Loucy (cell line): ENCODE measurements around the gene NOTCH3.

ENCODE experiments used
- H2AFZ ChIP-seq: fragments of 200-600 bp; sonication (generic); 2 replicates; pipeline ENCODE4 v1.6.0; 2016; ENCODE audit warnings: antibody characterized with exemption, mild to moderate bottlenecking, low read length, moderate library complexity
- H3F3A ChIP-seq: fragments of 200-600 bp; 2 replicates; pipeline ENCODE4 v1.6.0; 2016; ENCODE audit warnings: antibody characterized with exemption, low read depth, mild to moderate bottlenecking
- H3K27me3 ChIP-seq: fragments of 200-600 bp; sonication (generic); 2 replicates; pipeline ENCODE4 v1.6.1; 2014; ENCODE audit warnings: low read length, mild to moderate bottlenecking; ENCODE audit not compliant: insufficient read depth, poor library complexity, severe bottlenecking
- H3K36me3 ChIP-seq: fragments of 200-600 bp; sonication (generic); 2 replicates; pipeline ENCODE4 v1.6.1; 2016; ENCODE audit warnings: low read length; ENCODE audit not compliant: insufficient read depth
- H3K4me1 ChIP-seq: fragments of 200-600 bp; sonication (generic); 2 replicates; pipeline ENCODE4 v1.5.1; 2014; ENCODE audit warnings: low read length, mild to moderate bottlenecking; ENCODE audit not compliant: insufficient read depth, poor library complexity, severe bottlenecking
- H3K4me2 ChIP-seq: fragments of 200-600 bp; sonication (generic); 2 replicates; pipeline ENCODE4 v1.6.0; 2014; ENCODE audit warnings: antibody characterized with exemption, low read length, low read depth, mild to moderate bottlenecking; ENCODE audit not compliant: poor library complexity, severe bottlenecking
- H3K4me3 ChIP-seq: fragments of 200-600 bp; sonication (generic); 2 replicates; pipeline ENCODE4 v1.5.1; 2014; ENCODE audit warnings: low read length, mild to moderate bottlenecking, mixed read lengths; ENCODE audit not compliant: poor library complexity, severe bottlenecking
- H3K79me2 ChIP-seq: fragments of 200-600 bp; sonication (generic); 2 replicates; pipeline ENCODE4 v1.6.1; 2014; ENCODE audit warnings: low read length; ENCODE audit not compliant: insufficient read depth
- H3K9ac ChIP-seq: fragments of 200-600 bp; sonication (generic); 2 replicates; pipeline ENCODE4 v1.6.0; 2014; ENCODE audit warnings: mild to moderate bottlenecking, low read depth, low read length, moderate library complexity; ENCODE audit not compliant: poor library complexity, severe bottlenecking
- H3K9me2 ChIP-seq: fragments of 200-600 bp; sonication (generic); replicated peaks from 2 replicates; pipeline ENCODE4 v1.6.1; 2016; ENCODE audit warnings: low read depth, low read length, mixed read lengths
- H3K9me3 ChIP-seq: fragments of 200-600 bp; sonication (generic); 2 replicates; pipeline ENCODE4 v1.6.1; 2014; ENCODE audit warnings: mild to moderate bottlenecking, antibody characterized with exemption, low read length, low read depth; ENCODE audit not compliant: insufficient read depth
- H4K20me1 ChIP-seq: fragments of 200-600 bp; sonication (generic); 2 replicates; pipeline ENCODE4 v1.6.0; 2014; ENCODE audit warnings: antibody characterized with exemption, low read length, mild to moderate bottlenecking; ENCODE audit not compliant: insufficient read depth, poor library complexity, severe bottlenecking
- EZH2phosphoT487 ChIP-seq: fragments of 200-600 bp; IDR thresholded peaks from 2 replicates; pipeline ENCODE4 v1.6.1; 2018; ENCODE audit warnings: antibody characterized with exemption, mild to moderate bottlenecking, moderate library complexity, borderline replicate concordance
- TF ChIP-seq, protein P1 (sequence below): fragments of 200-600 bp; sonication (generic); conservative IDR thresholded peaks from 2 replicates; pipeline ENCODE4 v1.5.1; 2014; ENCODE audit warnings: mild to moderate bottlenecking, antibody characterized with exemption, low read length

NOTCH3 gene

GRCh38 chr19:15235781-15236180 is 35.0 kb upstream of the NOTCH3 start:
- Histone ChIP-seq H2AFZ (no peak overlapping the region), H3K79me2 (no peaks in the 10 kb centered on the region), H3K27me3 (no peaks in the 10 kb centered on the region), H3K9me2 (no peaks in the 10 kb centered on the region), H3K4me2 (no peak overlapping the region), H4K20me1 (no peaks in the 10 kb centered on the region), H3K4me3 (no peak overlapping the region), H3K9me3 (no peaks in the 10 kb centered on the region), H3K4me1 (no peaks in the 10 kb centered on the region), H3K9ac (no peak overlapping the region), H3K36me3 (peaks cover 50% of the 10 kb centered on the region; the same call in 1 of the 2 replicates), H3F3A (no peaks in the 10 kb centered on the region)
- TF ChIP-seq, protein P1, sequence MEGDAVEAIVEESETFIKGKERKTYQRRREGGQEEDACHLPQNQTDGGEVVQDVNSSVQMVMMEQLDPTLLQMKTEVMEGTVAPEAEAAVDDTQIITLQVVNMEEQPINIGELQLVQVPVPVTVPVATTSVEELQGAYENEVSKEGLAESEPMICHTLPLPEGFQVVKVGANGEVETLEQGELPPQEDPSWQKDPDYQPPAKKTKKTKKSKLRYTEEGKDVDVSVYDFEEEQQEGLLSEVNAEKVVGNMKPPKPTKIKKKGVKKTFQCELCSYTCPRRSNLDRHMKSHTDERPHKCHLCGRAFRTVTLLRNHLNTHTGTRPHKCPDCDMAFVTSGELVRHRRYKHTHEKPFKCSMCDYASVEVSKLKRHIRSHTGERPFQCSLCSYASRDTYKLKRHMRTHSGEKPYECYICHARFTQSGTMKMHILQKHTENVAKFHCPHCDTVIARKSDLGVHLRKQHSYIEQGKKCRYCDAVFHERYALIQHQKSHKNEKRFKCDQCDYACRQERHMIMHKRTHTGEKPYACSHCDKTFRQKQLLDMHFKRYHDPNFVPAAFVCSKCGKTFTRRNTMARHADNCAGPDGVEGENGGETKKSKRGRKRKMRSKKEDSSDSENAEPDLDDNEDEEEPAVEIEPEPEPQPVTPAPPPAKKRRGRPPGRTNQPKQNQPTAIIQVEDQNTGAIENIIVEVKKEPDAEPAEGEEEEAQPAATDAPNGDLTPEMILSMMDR, result no peak
- TF ChIP-seq EZH2phosphoT487, result no peak

DNA sequence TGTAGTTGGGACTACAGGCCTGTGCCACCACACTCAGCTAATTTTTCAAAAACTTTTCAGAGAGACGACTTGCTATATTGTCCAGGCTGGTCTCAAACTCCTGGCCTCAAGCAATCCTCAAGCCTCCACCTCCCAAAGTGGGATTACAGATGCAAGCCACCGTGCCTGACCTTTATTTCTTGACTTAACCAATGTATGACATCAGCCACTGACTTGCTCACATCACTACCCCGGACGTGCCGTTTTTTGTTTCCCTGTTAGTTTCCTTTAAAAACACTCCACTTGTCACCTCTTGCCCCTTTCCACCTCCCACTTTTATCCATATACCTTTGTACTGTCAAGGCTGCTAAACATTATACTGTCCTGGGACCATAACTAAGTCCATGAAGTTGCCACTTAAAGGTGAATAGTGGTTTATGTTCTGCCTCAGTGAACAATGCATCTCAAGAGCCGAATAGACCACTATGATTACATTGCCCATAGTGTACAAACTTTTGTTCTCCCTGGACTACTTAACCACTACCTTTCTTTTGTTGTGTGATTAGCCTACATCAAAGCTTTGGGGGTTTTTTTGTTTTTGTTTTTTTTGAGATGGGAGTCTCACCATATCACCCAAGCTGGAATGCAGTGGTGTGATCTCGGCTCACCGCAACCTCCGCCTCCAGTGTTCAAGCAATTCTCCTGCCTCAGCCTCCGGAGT is 33.8 kb upstream of the NOTCH3 start:
- H3K36me3 ChIP-seq, result peaks cover 38% of the 10 kb centered on the region; the same call in 1 of the 2 replicates
- no peaks in the 10 kb centered on the region for H3K9me2 ChIP-seq
- no peaks in the 10 kb centered on the region for H4K20me1 ChIP-seq

GRCh38 chr19:15231271-15231670 is 30.5 kb upstream of the NOTCH3 start:
- no peak for TF ChIP-seq EZH2phosphoT487
- TF ChIP-seq, protein P1, result no peak
- no peak overlapping the region for H2AFZ ChIP-seq
- no peaks in the 10 kb centered on the region for H3F3A ChIP-seq
- no peaks in the 10 kb centered on the region for H3K9me3 ChIP-seq
- no peaks in the 10 kb centered on the region for H4K20me1 ChIP-seq
- H3K27me3 ChIP-seq, result no peaks in the 10 kb centered on the region
- no peak overlapping the region for H3K9ac ChIP-seq
- no peak overlapping the region for H3K4me3 ChIP-seq
- H3K9me2 ChIP-seq, result no peaks in the 10 kb centered on the region
- peaks cover 12% of the 10 kb centered on the region; the same call in 1 of the 2 replicates for H3K36me3 ChIP-seq
- H3K4me2 ChIP-seq, result no peak overlapping the region
- H3K4me1 ChIP-seq, result no peaks in the 10 kb centered on the region
- no peaks in the 10 kb centered on the region for H3K79me2 ChIP-seq

More for the DNA sequence above, 33.8 kb upstream of the NOTCH3 start:
- no peak overlapping the region for H3K4me3 ChIP-seq
- no peaks in the 10 kb centered on the region for H3K27me3 ChIP-seq
- no peak overlapping the region for H3K9ac ChIP-seq
- no peaks in the 10 kb centered on the region for H3F3A ChIP-seq
- H3K4me2 ChIP-seq, result no peak overlapping the region
- H3K4me1 ChIP-seq, result no peaks in the 10 kb centered on the region
- no peaks in the 10 kb centered on the region for H3K9me3 ChIP-seq
- no peaks in the 10 kb centered on the region for H3K79me2 ChIP-seq
- H2AFZ ChIP-seq, result no peak overlapping the region
- TF ChIP-seq, protein P1, result no peak
- no peak for TF ChIP-seq EZH2phosphoT487
